ENCODE results near the gene AXIN1.

- TF ChIP-seq CTCF (IDR thresholded peaks at IDR 0.05) (no peak), POLR2A (IDR thresholded peaks at IDR 0.05) (no peak)
Observed at GRCh38 chr16:383326-384051, 31.0 kb upstream of the AXIN1 start.
